ENCODE results near the gene TMEM41A.

TMEM41A gene

GRCh38 chr3:185507883-185508282, 9.0 kb upstream of the TMEM41A start:
- H3K27me3 ChIP-seq (replicated peaks; ENCODE audit: control insufficient read depth, insufficient read depth, low read length), result no peaks in the 10 kb centered on the region
- no peaks in the 10 kb centered on the region; the same call in none of the 2 replicates for H3K36me3 ChIP-seq (ENCODE audit: control insufficient read depth, insufficient read depth, low read length)
- TF ChIP-seq CTCF (IDR thresholded peaks at IDR 0.05; ENCODE audit: insufficient read depth, low read length, poor library complexity, severe bottlenecking), result no peak
- DNase-seq (ENCODE audit: extremely low read depth, insufficient read length), result no peak
- no peak overlapping the region for H3K4me3 ChIP-seq (replicated peaks; ENCODE audit: low read depth, low read length)

- no peak overlapping the region for H3K4me3 ChIP-seq (replicated peaks; ENCODE audit: low read depth, low read length)
- no peak for DNase-seq (ENCODE audit: extremely low read depth, insufficient read length)
- H3K27me3 ChIP-seq (replicated peaks; ENCODE audit: control insufficient read depth, insufficient read depth, low read length), result no peaks in the 10 kb centered on the region
- TF ChIP-seq CTCF (IDR thresholded peaks at IDR 0.05; ENCODE audit: insufficient read depth, low read length, poor library complexity, severe bottlenecking), result no peak
- no peaks in the 10 kb centered on the region; the same call in 1 of the 2 replicates for H3K36me3 ChIP-seq (ENCODE audit: control insufficient read depth, insufficient read depth, low read length)
Measured at GRCh38 chr3:185504636-185505035, 5.8 kb upstream of the TMEM41A start.

GRCh38 chr3:185503521-185503920, 4.7 kb upstream of the TMEM41A start:
- Histone ChIP-seq H3K36me3 (ENCODE audit: control insufficient read depth, insufficient read depth, low read length) (no peaks in the 10 kb centered on the region; the same call in 1 of the 2 replicates), H3K4me3 (replicated peaks; ENCODE audit: low read depth, low read length) (no peak overlapping the region), H3K27me3 (replicated peaks; ENCODE audit: control insufficient read depth, insufficient read depth, low read length) (no peaks in the 10 kb centered on the region)
- TF ChIP-seq CTCF (IDR thresholded peaks at IDR 0.05; ENCODE audit: insufficient read depth, low read length, poor library complexity, severe bottlenecking), result no peak
- DNase-seq (ENCODE audit: extremely low read depth, insufficient read length), result no peak

- no peak overlapping the region for H3K4me3 ChIP-seq (replicated peaks; ENCODE audit: low read depth, low read length)
- TF ChIP-seq CTCF (IDR thresholded peaks at IDR 0.05; ENCODE audit: insufficient read depth, low read length, poor library complexity, severe bottlenecking), result no peak
- no peak for DNase-seq (ENCODE audit: extremely low read depth, insufficient read length)
- H3K36me3 ChIP-seq (ENCODE audit: control insufficient read depth, insufficient read depth, low read length), result no peaks in the 10 kb centered on the region; the same call in 1 of the 2 replicates
- no peaks in the 10 kb centered on the region for H3K27me3 ChIP-seq (replicated peaks; ENCODE audit: control insufficient read depth, insufficient read depth, low read length)
Measured at GRCh38 chr3:185502987-185503386, 4.2 kb upstream of the TMEM41A start.

- H3K27me3 ChIP-seq (replicated peaks; ENCODE audit: control insufficient read depth, insufficient read depth, low read length), result no peaks in the 10 kb centered on the region
- peaks cover 30% of the 10 kb centered on the region for H3K36me3 ChIP-seq (ENCODE audit: control insufficient read depth, insufficient read depth, low read length)
- no peak for TF ChIP-seq CTCF (IDR thresholded peaks at IDR 0.05; ENCODE audit: insufficient read depth, low read length, poor library complexity, severe bottlenecking)
- no peak overlapping the region for H3K4me3 ChIP-seq (replicated peaks; ENCODE audit: low read depth, low read length)
- no peak for DNase-seq (ENCODE audit: extremely low read depth, insufficient read length)
Measured at GRCh38 chr3:185490241-185490640, 8.6 kb downstream of the TMEM41A start.

- Histone ChIP-seq H3K27me3 (replicated peaks; ENCODE audit: control insufficient read depth, insufficient read depth, low read length) (no peaks in the 10 kb centered on the region), H3K4me3 (replicated peaks; ENCODE audit: low read depth, low read length) (no peak overlapping the region), H3K36me3 (ENCODE audit: control insufficient read depth, insufficient read depth, low read length) (peaks cover 24% of the 10 kb centered on the region)
- no peak for DNase-seq (ENCODE audit: extremely low read depth, insufficient read length)
- no peak for TF ChIP-seq CTCF (IDR thresholded peaks at IDR 0.05; ENCODE audit: insufficient read depth, low read length, poor library complexity, severe bottlenecking)
Measured at GRCh38 chr3:185489462-185489861, 9.4 kb downstream of the TMEM41A start.

Measured in GM06990 (cell line).